Neural progenitor cell (in vitro differentiated cells): Measurements from ENCODE around the gene CREB3L2. TPM values are rescaled to one million over a fixed set of nuclear protein-coding genes. Genes with fewer than 3 reads are reported as not detected.

Experiments used
- DNase-seq: peaks from one replicate; pipeline ENCODE4 v3.0.0-alpha.2; 2016; ENCODE audit warnings: low spot score
- H2AFZ ChIP-seq: fragments of 200-600 bp; sonication (generic); replicated peaks from 2 replicates; pipeline ENCODE4 v1.6.1; 2016; ENCODE audit warnings: antibody characterized with exemption
- H3F3A ChIP-seq: fragments of 200-600 bp; sonication (generic); 2 replicates; pipeline ENCODE4 v1.6.1; 2016; ENCODE audit warnings: antibody characterized with exemption, low read depth
- H3K27ac ChIP-seq: fragments of 200-600 bp; sonication (generic); 2 replicates; pipeline ENCODE4 v1.5.1; 2016; ENCODE audit warnings: mild to moderate bottlenecking
- H3K27me3 ChIP-seq: fragments of 200-600 bp; sonication (generic); 2 replicates; pipeline ENCODE4 v1.6.1; 2016; ENCODE audit warnings: mild to moderate bottlenecking, moderate library complexity
- H3K36me3 ChIP-seq: fragments of 200-600 bp; sonication (generic); 2 replicates; pipeline ENCODE4 v1.5.1; 2016
- H3K4me1 ChIP-seq: fragments of 200-600 bp; sonication (generic); 2 replicates; pipeline ENCODE4 v1.6.1; 2016; ENCODE audit warnings: mixed run types
- H3K4me2 ChIP-seq: fragments of 200-600 bp; sonication (generic); 2 replicates; pipeline ENCODE4 v1.6.1; 2016
- H3K4me3 ChIP-seq: fragments of 200-600 bp; sonication (generic); 2 replicates; pipeline ENCODE4 v1.5.1; 2016
- H3K79me2 ChIP-seq: fragments of 200-600 bp; sonication (generic); 2 replicates; pipeline ENCODE4 v1.6.1; 2016; ENCODE audit warnings: low read depth
- H3K9ac ChIP-seq: fragments of 200-600 bp; sonication (generic); 2 replicates; pipeline ENCODE4 v1.6.1; 2016
- H3K9me3 ChIP-seq: fragments of 200-600 bp; sonication (generic); 2 replicates; pipeline ENCODE4 v1.5.1; 2016; ENCODE audit warnings: low read depth
- H4K20me1 ChIP-seq: fragments of 200-600 bp; sonication (generic); 2 replicates; pipeline ENCODE4 v1.6.1; 2016; ENCODE audit warnings: low read depth
- H3K27ac Mint-ChIP-seq: 3 replicates; pipeline ENCODE4 v1.8.0; 2021; ENCODE audit warnings: mixed read lengths
- H3K27me3 Mint-ChIP-seq: 2 replicates; pipeline ENCODE4 v1.8.0; 2022; ENCODE audit warnings: low read depth, mild to moderate bottlenecking, inconsistent platforms, moderate library complexity, mixed read lengths; ENCODE audit not compliant: insufficient read depth
- H3K36me3 Mint-ChIP-seq: 3 replicates; pipeline ENCODE4 v1.8.0; 2021; ENCODE audit warnings: mixed read lengths
- H3K4me1 Mint-ChIP-seq: 3 replicates; pipeline ENCODE4 v1.8.0; 2021; ENCODE audit warnings: mixed read lengths
- H3K4me3 Mint-ChIP-seq: 3 replicates; pipeline ENCODE4 v1.8.0; 2021; ENCODE audit warnings: mild to moderate bottlenecking, moderate library complexity, mixed read lengths
- H3K9me3 Mint-ChIP-seq: 3 replicates; pipeline ENCODE4 v1.8.0; 2020; ENCODE audit warnings: mixed read lengths
- EZH2 ChIP-seq: fragments of 200-600 bp; sonication (generic); IDR thresholded peaks from 2 replicates; pipeline ENCODE4 v1.6.1; 2017; ENCODE audit warnings: antibody characterized with exemption, mild to moderate bottlenecking, moderate library complexity
- EZH2phosphoT487 ChIP-seq: fragments of 200-600 bp; sonication (generic); IDR thresholded peaks from 2 replicates; pipeline ENCODE4 v1.6.1; 2017; ENCODE audit warnings: antibody characterized with exemption
- total RNA-seq: library from RNA; depleted of rRNA; stranded (reverse); fragments of >200 nt; gene quantifications from 2 replicates; pipeline ENCODE4 v1.2.3, GENCODE V29; 2015; ENCODE audit warnings: low replicate concordance
- TF ChIP-seq, protein P1 (sequence below): fragments of 200-600 bp; sonication (generic); IDR thresholded peaks from 2 replicates; pipeline ENCODE4 v1.5.1; 2017; ENCODE audit warnings: antibody characterized with exemption, mild to moderate bottlenecking

CREB3L2 gene
- total RNA-seq, 1 donor from 2014 or later = 9.9 TPM

GRCh38 chr7:137998250-137998649 lies 3.6 kb downstream of the CREB3L2 start:
- peaks cover 33% of the 10 kb centered on the region for H3K4me1 Mint-ChIP-seq
- Histone ChIP-seq H3K27ac (no peak overlapping the region), H3K9ac (no peak overlapping the region), H3K27me3 (no peaks in the 10 kb centered on the region), H3K4me3 (no peak overlapping the region), H2AFZ (no peak overlapping the region), H3K4me2 (no peak overlapping the region), H3K79me2 (peaks cover 79% of the 10 kb centered on the region), H3K36me3 (no peaks in the 10 kb centered on the region), H3F3A (peaks cover 15% of the 10 kb centered on the region), H4K20me1 (peaks cover 11% of the 10 kb centered on the region), H3K4me1 (peaks cover 12% of the 10 kb centered on the region), H3K9me3 (no peaks in the 10 kb centered on the region)
- peaks cover 25% of the 10 kb centered on the region for H3K36me3 Mint-ChIP-seq
- peaks cover 2% of the 10 kb centered on the region for H3K9me3 Mint-ChIP-seq
- no peak overlapping the region for H3K4me3 Mint-ChIP-seq
- TF ChIP-seq EZH2phosphoT487 = no peak
- TF ChIP-seq, protein P1, sequence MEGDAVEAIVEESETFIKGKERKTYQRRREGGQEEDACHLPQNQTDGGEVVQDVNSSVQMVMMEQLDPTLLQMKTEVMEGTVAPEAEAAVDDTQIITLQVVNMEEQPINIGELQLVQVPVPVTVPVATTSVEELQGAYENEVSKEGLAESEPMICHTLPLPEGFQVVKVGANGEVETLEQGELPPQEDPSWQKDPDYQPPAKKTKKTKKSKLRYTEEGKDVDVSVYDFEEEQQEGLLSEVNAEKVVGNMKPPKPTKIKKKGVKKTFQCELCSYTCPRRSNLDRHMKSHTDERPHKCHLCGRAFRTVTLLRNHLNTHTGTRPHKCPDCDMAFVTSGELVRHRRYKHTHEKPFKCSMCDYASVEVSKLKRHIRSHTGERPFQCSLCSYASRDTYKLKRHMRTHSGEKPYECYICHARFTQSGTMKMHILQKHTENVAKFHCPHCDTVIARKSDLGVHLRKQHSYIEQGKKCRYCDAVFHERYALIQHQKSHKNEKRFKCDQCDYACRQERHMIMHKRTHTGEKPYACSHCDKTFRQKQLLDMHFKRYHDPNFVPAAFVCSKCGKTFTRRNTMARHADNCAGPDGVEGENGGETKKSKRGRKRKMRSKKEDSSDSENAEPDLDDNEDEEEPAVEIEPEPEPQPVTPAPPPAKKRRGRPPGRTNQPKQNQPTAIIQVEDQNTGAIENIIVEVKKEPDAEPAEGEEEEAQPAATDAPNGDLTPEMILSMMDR = no peak
- no peak for TF ChIP-seq EZH2
- DNase-seq = no peak
- H3K27me3 Mint-ChIP-seq = no peaks in the 10 kb centered on the region
- H3K27ac Mint-ChIP-seq = no peak overlapping the region

DNA sequence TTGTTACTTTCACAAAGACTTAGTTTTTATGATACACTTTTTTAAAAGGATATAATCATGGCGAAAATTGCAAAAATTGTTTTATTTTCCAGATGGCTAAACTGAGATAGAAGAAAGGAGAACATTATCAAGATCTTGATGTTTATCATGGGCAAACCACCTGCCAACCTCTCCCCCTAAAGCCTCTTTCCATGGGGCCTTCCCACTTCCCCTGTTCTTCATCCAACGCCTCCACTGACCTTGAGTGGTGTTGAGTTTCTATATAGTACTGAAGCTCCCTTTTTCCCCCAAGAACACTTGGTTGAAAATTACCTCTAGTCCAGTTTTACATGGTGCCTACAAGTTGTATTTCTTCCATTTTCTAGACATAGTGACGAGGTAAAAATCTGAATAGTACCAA lies 5.0 kb downstream of the CREB3L2 start:
- no peak overlapping the region for H3K4me3 Mint-ChIP-seq
- H3K79me2 ChIP-seq = peaks cover 93% of the 10 kb centered on the region

GRCh38 chr7:137996386-137996851 lies 5.5 kb downstream of the CREB3L2 start:
- no peak overlapping the region for H3K27ac Mint-ChIP-seq

More for the DNA sequence above, 5.0 kb downstream of the CREB3L2 start:
- Mint-ChIP-seq H3K36me3 (peaks cover 35% of the 10 kb centered on the region), H3K4me1 (peaks cover 28% of the 10 kb centered on the region), H3K27ac (no peak overlapping the region), H3K9me3 (peaks cover 2% of the 10 kb centered on the region), H3K27me3 (no peaks in the 10 kb centered on the region)
- Histone ChIP-seq H3K9ac (no peak overlapping the region), H3K36me3 (no peaks in the 10 kb centered on the region), H3K27ac (no peak overlapping the region), H3K27me3 (no peaks in the 10 kb centered on the region), H2AFZ (no peak overlapping the region), H3F3A (peaks cover 15% of the 10 kb centered on the region), H3K9me3 (no peaks in the 10 kb centered on the region), H3K4me2 (no peak overlapping the region), H3K4me1 (peaks cover 12% of the 10 kb centered on the region), H4K20me1 (peaks cover 11% of the 10 kb centered on the region), H3K4me3 (no peak overlapping the region)
- TF ChIP-seq EZH2phosphoT487 (no peak), EZH2 (no peak)
- TF ChIP-seq, protein P1 = no peak
- no peak for DNase-seq

More at GRCh38 chr7:137996386-137996851, 5.5 kb downstream of the CREB3L2 start:
- DNase-seq = no peak
- Mint-ChIP-seq H3K36me3 (peaks cover 37% of the 10 kb centered on the region), H3K27me3 (no peaks in the 10 kb centered on the region), H3K4me1 (peaks cover 28% of the 10 kb centered on the region), H3K4me3 (no peak overlapping the region), H3K9me3 (peaks cover 2% of the 10 kb centered on the region)
- Histone ChIP-seq H3K27me3 (no peaks in the 10 kb centered on the region), H3K36me3 (no peaks in the 10 kb centered on the region), H3K9ac (no peak overlapping the region), H3K79me2 (peaks cover 92% of the 10 kb centered on the region), H3K27ac (no peak overlapping the region), H3K9me3 (no peaks in the 10 kb centered on the region), H2AFZ (no peak overlapping the region), H3K4me1 (peaks cover 12% of the 10 kb centered on the region), H3F3A (peaks cover 11% of the 10 kb centered on the region), H4K20me1 (peaks cover 11% of the 10 kb centered on the region), H3K4me3 (no peak overlapping the region), H3K4me2 (no peak overlapping the region)
- TF ChIP-seq, protein P1 = no peak
- TF ChIP-seq EZH2phosphoT487 (no peak), EZH2 (no peak)
